Stomach (tissue), 4 donors: ENCODE results near the gene EIF2B4.

Experiments
- EP300 ChIP-seq: sonication (generic); formaldehyde crosslinking; IDR thresholded peaks from one replicate; pipeline ENCODE4 v1.6.1; 2017; ENCODE audit warnings: antibody characterized with exemption
- POLR2A ChIP-seq, 4 donors: fragments of 450-650 bp; IDR thresholded peaks; one replicate each; pipeline ENCODE4 v1.6.1; 2016; ENCODE audit warnings: antibody characterized with exemption in 4 of 4, control low read depth in 2 of 4, mild to moderate bottlenecking in 1 of 4, moderate library complexity in 1 of 4

DNA sequence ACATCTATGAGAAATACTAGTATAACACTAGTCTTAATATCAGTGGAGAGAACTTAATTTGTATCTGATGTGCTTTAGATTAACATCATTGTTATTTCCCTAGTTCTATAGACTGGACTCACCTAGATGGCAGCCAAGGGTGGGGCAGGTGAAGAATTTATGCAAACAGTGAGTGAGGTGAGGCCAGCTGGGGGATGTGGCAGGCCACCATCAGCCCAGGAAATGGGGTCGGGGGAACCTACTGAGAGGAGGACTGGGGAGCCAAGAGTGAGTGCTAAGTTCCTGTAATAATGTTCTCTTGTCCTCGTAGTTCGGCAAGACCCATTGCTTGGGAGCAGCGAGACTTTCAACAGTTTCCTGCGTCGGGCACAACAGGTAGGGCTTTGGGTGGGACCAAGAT is 2.8 kb upstream of the EIF2B4 start:
- TF ChIP-seq POLR2A (IDR thresholded peaks at IDR 0.05), result no peak
- TF ChIP-seq EP300, result no peak
